ENCODE data around the gene TRIO.

TRIO gene

GRCh38 chr5:14327624-14328023 is 184.5 kb downstream of the TRIO start:
- H3K4me2 ChIP-seq = no peak overlapping the region
- no peak overlapping the region for H3K27ac ChIP-seq
- H3K4me3 ChIP-seq = no peak overlapping the region
- peaks cover 42% of the 10 kb centered on the region for H3K4me1 ChIP-seq
- H3K9me3 ChIP-seq = no peaks in the 10 kb centered on the region
- peaks cover 79% of the 10 kb centered on the region for H4K20me1 ChIP-seq
- peaks cover 67% of the 10 kb centered on the region for H3K36me3 ChIP-seq
- H3K27me3 ChIP-seq = no peaks in the 10 kb centered on the region
- H3K9ac ChIP-seq = no peak overlapping the region
- no peak for TF ChIP-seq Cebpa-rat (IDR thresholded peaks at IDR 0.05)

- TF ChIP-seq Cebpa-rat (IDR thresholded peaks at IDR 0.05) = no peak
- Histone ChIP-seq H3K9me3 (no peaks in the 10 kb centered on the region), H4K20me1 (peaks cover 79% of the 10 kb centered on the region), H3K4me3 (no peak overlapping the region), H3K27ac (no peak overlapping the region), H3K36me3 (peaks cover 67% of the 10 kb centered on the region), H3K4me2 (no peak overlapping the region), H3K27me3 (no peaks in the 10 kb centered on the region), H3K9ac (no peak overlapping the region), H3K4me1 (peaks cover 42% of the 10 kb centered on the region)
Measured at GRCh38 chr5:14328144-14328543, 185.0 kb downstream of the TRIO start.

- H3K4me1 ChIP-seq = peaks cover 52% of the 10 kb centered on the region
- H4K20me1 ChIP-seq = peaks cover 78% of the 10 kb centered on the region
- no peak overlapping the region for H3K4me3 ChIP-seq
- peak overlapping the region; percentile 79 for H3K4me2 ChIP-seq
- H3K9me3 ChIP-seq = no peaks in the 10 kb centered on the region
- peaks cover 73% of the 10 kb centered on the region for H3K36me3 ChIP-seq
- H3K9ac ChIP-seq = no peak overlapping the region
- H3K27ac ChIP-seq = 0 out of 2 replicates have a peak overlapping the region, but pooled peaks have one; percentile 52
- no peaks in the 10 kb centered on the region for H3K27me3 ChIP-seq
- no peak for TF ChIP-seq Cebpa-rat (IDR thresholded peaks at IDR 0.05)
Measured at GRCh38 chr5:14330291-14330690, 187.1 kb downstream of the TRIO start.

GRCh38 chr5:14330729-14331385 is 187.7 kb downstream of the TRIO start:
- peak overlapping the region; percentile 52; the same call in 1 of the 2 replicates for H3K27ac ChIP-seq
- TF ChIP-seq Cebpa-rat (IDR thresholded peaks at IDR 0.05) = no peak
- peaks cover 73% of the 10 kb centered on the region for H3K36me3 ChIP-seq
- H3K9me3 ChIP-seq = no peaks in the 10 kb centered on the region
- peak overlapping the region; percentile 79 for H3K4me2 ChIP-seq
- no peak overlapping the region for H3K9ac ChIP-seq
- peaks cover 78% of the 10 kb centered on the region for H4K20me1 ChIP-seq
- H3K27me3 ChIP-seq = no peaks in the 10 kb centered on the region
- H3K4me3 ChIP-seq = no peak overlapping the region
- H3K4me1 ChIP-seq = peaks cover 55% of the 10 kb centered on the region

GRCh38 chr5:14331386-14331781 is 188.2 kb downstream of the TRIO start:
- H3K9me3 ChIP-seq = no peaks in the 10 kb centered on the region
- peak; percentile 11; the same call in 1 of the 2 replicates for TF ChIP-seq Cebpa-rat (IDR thresholded peaks at IDR 0.05)
- H3K4me1 ChIP-seq = peaks cover 55% of the 10 kb centered on the region
- no peaks in the 10 kb centered on the region for H3K27me3 ChIP-seq
- peaks cover 73% of the 10 kb centered on the region for H3K36me3 ChIP-seq
- H3K4me2 ChIP-seq = peak overlapping the region; percentile 79
- H3K27ac ChIP-seq = peak overlapping the region; percentile 52; the same call in 1 of the 2 replicates
- H3K4me3 ChIP-seq = no peak overlapping the region
- no peak overlapping the region for H3K9ac ChIP-seq
- peaks cover 72% of the 10 kb centered on the region for H4K20me1 ChIP-seq

- peaks cover 68% of the 10 kb centered on the region for H4K20me1 ChIP-seq
- H3K36me3 ChIP-seq = peaks cover 78% of the 10 kb centered on the region
- peak overlapping the region; percentile 79 for H3K4me2 ChIP-seq
Measured at GRCh38 chr5:14332038-14332631, 189.0 kb downstream of the TRIO start.

GRCh38 chr5:14332746-14333145 is 189.6 kb downstream of the TRIO start:
- Histone ChIP-seq H3K9me3 (no peaks in the 10 kb centered on the region), H4K20me1 (peaks cover 68% of the 10 kb centered on the region), H3K4me2 (no peak overlapping the region), H3K9ac (no peak overlapping the region), H3K4me3 (no peak overlapping the region), H3K4me1 (peaks cover 55% of the 10 kb centered on the region), H3K27ac (no peak overlapping the region), H3K36me3 (peaks cover 81% of the 10 kb centered on the region), H3K27me3 (no peaks in the 10 kb centered on the region)
- no peak for TF ChIP-seq Cebpa-rat (IDR thresholded peaks at IDR 0.05)

More at GRCh38 chr5:14332038-14332631, 189.0 kb downstream of the TRIO start:
- TF ChIP-seq Cebpa-rat (IDR thresholded peaks at IDR 0.05) = no peak
- H3K27ac ChIP-seq = peak overlapping the region; percentile 52; the same call in 1 of the 2 replicates
- H3K9me3 ChIP-seq = no peaks in the 10 kb centered on the region
- H3K4me3 ChIP-seq = no peak overlapping the region
- H3K9ac ChIP-seq = no peak overlapping the region
- no peaks in the 10 kb centered on the region for H3K27me3 ChIP-seq
- peaks cover 55% of the 10 kb centered on the region for H3K4me1 ChIP-seq

- Histone ChIP-seq H3K4me1 (peaks cover 36% of the 10 kb centered on the region), H4K20me1 (peaks cover 53% of the 10 kb centered on the region), H3K36me3 (peaks cover 83% of the 10 kb centered on the region)
Measured at GRCh38 chr5:14337593-14337992, 194.5 kb downstream of the TRIO start.

GRCh38 chr5:14339468-14339867 is 196.3 kb downstream of the TRIO start:
- Histone ChIP-seq H3K4me1 (peaks cover 44% of the 10 kb centered on the region), H3K27ac (no peak overlapping the region), H3K4me3 (no peak overlapping the region), H3K27me3 (no peaks in the 10 kb centered on the region), H3K9me3 (no peaks in the 10 kb centered on the region), H4K20me1 (peaks cover 48% of the 10 kb centered on the region), H3K9ac (no peak overlapping the region), H3K36me3 (peaks cover 81% of the 10 kb centered on the region), H3K4me2 (no peak overlapping the region)
- no peak for TF ChIP-seq Cebpa-rat (IDR thresholded peaks at IDR 0.05)

More at GRCh38 chr5:14337593-14337992, 194.5 kb downstream of the TRIO start:
- no peaks in the 10 kb centered on the region for H3K27me3 ChIP-seq
- no peak overlapping the region for H3K9ac ChIP-seq
- H3K4me2 ChIP-seq = no peak overlapping the region
- H3K9me3 ChIP-seq = no peaks in the 10 kb centered on the region
- H3K27ac ChIP-seq = no peak overlapping the region
- no peak for TF ChIP-seq Cebpa-rat (IDR thresholded peaks at IDR 0.05)
- no peak overlapping the region for H3K4me3 ChIP-seq

GRCh38 chr5:14341571-14342230 is 198.6 kb downstream of the TRIO start:
- Histone ChIP-seq H3K27ac (peak overlapping the region; percentile 37), H3K27me3 (no peaks in the 10 kb centered on the region), H3K4me3 (no peak overlapping the region), H3K36me3 (peaks cover 80% of the 10 kb centered on the region), H3K9ac (no peak overlapping the region; the same call in 1 of the 2 replicates), H3K4me1 (peaks cover 33% of the 10 kb centered on the region), H3K4me2 (peak overlapping the region; percentile 83), H4K20me1 (peaks cover 35% of the 10 kb centered on the region), H3K9me3 (no peaks in the 10 kb centered on the region)
- no peak for TF ChIP-seq Cebpa-rat (IDR thresholded peaks at IDR 0.05)

Data from BLaER1 (cell line).